GM23338 (cell line): ENCODE data around the gene BMAL1.

Experiments used
- CREB1 ChIP-seq: fragments of 250-450 bp; sonication (Bioruptor Pico); IDR thresholded peaks from 2 replicates; pipeline ENCODE4 v1.5.0; 2020; ENCODE audit warnings: low read depth, mild to moderate bottlenecking, moderate library complexity
- CTCF ChIP-seq, 2 experiments: fragments of 200-600 bp in 1 of 2; sonication (generic) in 1 of 2; conservative IDR thresholded peaks; 2 replicates each; pipeline versions ENCODE4 v1.5.1 to v1.6.1; 2016 to 2017; ENCODE audit warnings: antibody characterized with exemption in 2 of 2, low read depth in 2 of 2, mild to moderate bottlenecking in 2 of 2, moderate library complexity in 1 of 2
- ETS1 ChIP-seq: IDR thresholded peaks from 2 replicates; pipeline ENCODE4 v1.6.1; 2016; ENCODE audit warnings: antibody characterized with exemption
- EZH2 ChIP-seq: fragments of 200-600 bp; sonication (generic); IDR thresholded peaks from one replicate; pipeline ENCODE4 v1.8.0; 2017; ENCODE audit warnings: antibody characterized with exemption, mild to moderate bottlenecking, low read depth; ENCODE audit not compliant: unreplicated experiment
- POLR2AphosphoS5 ChIP-seq: IDR thresholded peaks from 2 replicates; pipeline ENCODE4 v1.6.1; 2016; ENCODE audit warnings: antibody characterized with exemption, low read depth
- REST ChIP-seq: IDR thresholded peaks from one replicate; pipeline ENCODE4 v1.6.1; 2018; ENCODE audit warnings: antibody characterized with exemption; ENCODE audit not compliant: unreplicated experiment

GRCh38 chr11:13380731-13381130, 103.1 kb downstream of the BMAL1 start:
- TF ChIP-seq CTCF (conservative IDR thresholded peaks at IDR 0.05; ENCODE audit: low read depth in 2 of 2) (no peak), EZH2 (no peak), POLR2AphosphoS5 (no peak), REST (no peak), CREB1 (CRISPR knock-in tag) (no peak), ETS1 (no peak)
